Nucleus accumbens (tissue), 56 donors: Measurements from ENCODE around the gene PLEKHG7.
"Not testable (repeated sequence)": the region's sequence is repeated elsewhere in the genome, so short reads cannot be mapped to it uniquely, and the experiment has no call there.

ENCODE experiments used
- DNase-seq, 56 donors: peaks; one replicate each; lab custom pipeline; 2025; lab: John Stamatoyannopoulos, UW

PLEKHG7 gene, protein sequence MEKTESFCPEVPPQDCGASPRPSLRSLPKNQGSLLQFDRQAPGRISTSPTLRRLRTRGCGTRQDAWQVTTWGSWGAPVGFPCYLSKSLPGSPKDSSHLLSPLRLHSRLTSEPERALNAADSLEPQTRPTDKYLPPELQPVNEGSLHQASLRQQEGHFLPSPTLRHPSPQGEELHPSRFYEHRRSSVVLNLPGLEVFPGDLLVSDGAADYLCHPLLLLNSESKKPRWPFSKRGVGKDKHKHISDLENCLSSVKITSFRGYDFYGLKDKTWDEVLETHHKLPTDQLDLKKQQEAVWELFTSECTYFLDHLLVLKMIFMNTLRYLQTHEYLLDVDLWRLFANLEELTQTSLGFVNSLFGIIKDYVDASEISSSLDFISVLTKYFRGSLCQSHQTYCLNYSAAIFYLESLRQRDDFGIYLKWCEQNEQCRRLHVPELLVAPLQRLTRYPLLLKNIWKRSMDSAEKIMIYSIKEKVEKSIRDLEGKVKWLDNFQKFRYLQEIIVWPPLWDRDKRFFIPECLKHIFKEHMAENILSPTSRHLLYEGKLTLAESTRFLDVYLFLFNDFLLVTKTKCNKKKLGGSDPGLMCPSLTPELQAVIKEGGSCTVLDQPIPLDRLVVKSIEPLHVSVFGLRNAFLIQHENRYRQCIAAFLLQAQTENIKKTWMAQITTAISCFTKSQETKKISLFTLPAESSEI

DNA sequence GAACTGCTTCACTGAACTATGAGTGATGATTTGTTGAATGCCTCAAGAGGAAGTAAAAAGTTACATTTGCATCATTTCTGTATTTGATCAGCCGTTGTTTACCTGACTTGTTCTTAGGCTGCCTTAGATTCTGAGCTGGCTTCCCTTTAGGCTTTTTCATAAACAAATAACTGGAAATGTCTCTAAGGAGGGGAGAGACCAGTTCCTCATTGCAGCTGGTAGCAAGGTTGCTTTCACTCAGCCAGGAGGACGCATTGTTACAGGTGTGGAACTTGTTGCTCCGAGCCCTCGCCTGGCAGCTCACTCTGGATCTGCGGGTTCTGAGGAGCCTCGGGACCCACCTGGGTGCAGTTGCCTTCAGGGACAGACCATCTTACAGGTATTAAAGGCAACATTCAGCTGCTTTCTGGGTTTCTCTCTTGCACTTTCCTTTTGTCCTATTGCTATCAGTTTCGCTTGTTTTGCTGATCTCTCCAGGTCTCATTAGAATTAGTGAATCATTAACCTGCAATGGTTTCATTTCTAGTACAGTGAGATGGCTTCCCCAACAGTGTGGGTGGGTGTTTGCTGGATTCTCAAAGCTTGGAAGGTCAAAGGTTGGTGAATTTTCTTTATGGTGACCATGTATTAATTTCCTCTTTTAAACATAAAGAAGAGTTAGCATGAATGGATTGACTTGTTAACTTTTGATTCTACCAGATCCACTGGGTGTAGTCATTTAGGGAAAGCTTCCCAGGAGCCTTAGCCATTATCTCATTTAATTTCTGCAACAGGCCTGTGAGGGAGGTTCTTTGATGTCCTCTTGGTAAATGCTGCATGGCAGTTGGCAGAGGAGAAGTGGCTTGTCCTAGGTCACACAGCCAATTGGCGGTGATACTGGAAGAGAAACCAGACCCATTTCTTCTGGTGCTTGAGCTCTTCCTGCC is at the start of gene PLEKHG7:
TSS of gene PLEKHG7 (plus strand) at position 236 of the 926 bp plus-strand sequence. CDS start 3,643 bp downstream, outside the sequence.
- no peak for DNase-seq

GRCh38 chr12:92654256-92654655 is 48.5 kb upstream of the PLEKHG7 start:
- DNase-seq = not testable (repeated sequence)

DNA sequence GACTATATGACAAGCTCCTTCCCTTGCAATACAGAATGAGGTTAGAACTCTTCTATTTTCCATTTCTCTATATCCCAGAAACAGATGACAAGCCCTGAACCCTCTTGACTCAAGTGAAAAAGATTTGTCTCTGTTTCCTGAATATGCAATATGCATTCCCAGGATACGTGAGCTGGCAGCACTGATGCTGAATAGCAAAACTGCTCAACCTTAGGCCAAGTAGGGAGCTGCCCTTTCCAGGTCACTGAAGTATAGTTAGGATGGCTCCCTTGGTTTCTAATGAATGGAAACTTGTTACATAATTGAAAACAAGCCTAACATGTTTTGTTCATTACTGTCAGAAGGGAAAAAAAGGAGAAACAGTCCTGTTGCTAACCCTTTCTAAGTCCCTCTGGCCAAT is 47.9 kb upstream of the PLEKHG7 start:
- no peak for DNase-seq

DNA sequence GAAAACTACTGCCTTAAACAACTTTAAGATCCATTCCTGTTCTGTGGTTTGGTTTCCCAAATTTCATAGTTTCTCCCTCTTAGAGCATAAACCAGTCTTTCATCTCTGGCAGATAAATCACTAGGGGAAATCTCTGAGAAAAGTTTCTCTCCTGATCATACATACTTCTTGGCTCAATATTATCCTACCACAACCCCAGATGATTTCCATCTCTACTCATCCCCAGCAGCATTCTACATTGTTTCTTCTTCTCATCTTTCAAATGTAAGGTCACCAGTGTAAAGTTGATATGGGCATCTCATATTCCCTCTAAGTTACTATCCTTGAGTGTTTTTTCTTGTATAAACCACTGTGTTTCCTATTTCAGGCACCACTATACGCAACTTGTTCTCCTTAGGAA is 45.9 kb upstream of the PLEKHG7 start:
- DNase-seq = no peak

DNA sequence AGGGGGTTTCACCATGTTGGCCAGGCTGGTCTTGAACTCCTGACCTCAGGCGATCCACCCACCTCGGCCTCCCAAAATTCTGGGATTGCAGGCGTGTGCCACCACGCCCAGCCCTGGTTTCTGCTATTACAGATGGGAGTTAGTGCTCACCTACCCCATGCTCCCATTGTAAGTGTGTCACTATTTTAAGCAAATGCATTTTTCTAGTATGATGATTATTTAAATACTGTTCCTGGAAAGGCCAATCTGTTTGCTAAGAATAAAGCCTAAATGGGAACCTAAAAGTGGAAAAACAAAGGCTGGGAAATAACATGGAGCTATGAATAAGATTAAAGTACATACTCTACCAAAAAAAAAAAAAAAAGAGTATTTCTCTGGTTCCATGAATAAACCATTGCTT is 45.0 kb upstream of the PLEKHG7 start:
- no peak for DNase-seq

GRCh38 chr12:92658611-92659010 is 44.2 kb upstream of the PLEKHG7 start:
- DNase-seq = no peak

GRCh38 chr12:92661269-92661668 is 41.5 kb upstream of the PLEKHG7 start:
- no peak for DNase-seq

DNA sequence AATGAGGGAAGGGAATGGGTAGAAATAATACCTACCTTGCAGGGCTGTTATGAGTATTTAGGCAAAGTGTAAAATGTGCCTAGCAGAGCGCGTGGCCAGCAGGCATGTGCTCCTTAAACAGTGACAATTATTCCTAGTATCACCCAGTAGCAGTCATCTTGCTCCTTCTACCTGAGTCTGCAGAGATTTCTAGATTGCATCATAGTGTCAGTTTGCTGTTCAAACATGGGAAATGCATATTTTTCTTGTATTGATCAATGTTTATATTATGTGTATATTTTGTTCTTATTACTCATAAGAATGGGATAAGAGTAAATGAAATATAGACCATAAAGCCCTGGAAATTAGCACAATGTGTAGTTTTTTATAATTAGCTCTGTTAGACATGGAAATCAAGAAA is 37.3 kb upstream of the PLEKHG7 start:
- DNase-seq = no peak

- DNase-seq = no peak
These were observed 34.0 kb upstream of the PLEKHG7 start for GRCh38 chr12:92668739-92669138.

- DNase-seq = not testable (repeated sequence)
These were observed 31.3 kb upstream of the PLEKHG7 start for GRCh38 chr12:92671524-92671923.

DNA sequence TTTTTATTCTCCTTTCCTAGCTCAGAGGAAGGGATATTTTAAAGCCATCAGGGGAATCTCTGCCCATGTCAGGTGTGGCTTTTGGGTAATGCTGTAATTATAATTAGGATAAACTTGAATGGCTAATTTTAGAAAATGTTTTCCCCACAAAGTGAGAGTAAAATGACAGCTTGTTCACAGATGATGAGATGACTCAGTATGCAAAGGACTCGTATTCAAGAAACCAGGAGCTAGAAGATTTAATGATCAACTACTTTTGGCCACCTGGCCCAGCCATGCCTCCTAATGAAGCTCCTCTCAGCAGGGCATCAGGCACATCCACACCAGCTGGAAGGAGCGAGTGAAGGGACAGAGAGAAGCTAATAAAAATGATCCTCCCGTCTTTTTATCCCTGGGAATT is 29.0 kb upstream of the PLEKHG7 start:
- no peak for DNase-seq

DNA sequence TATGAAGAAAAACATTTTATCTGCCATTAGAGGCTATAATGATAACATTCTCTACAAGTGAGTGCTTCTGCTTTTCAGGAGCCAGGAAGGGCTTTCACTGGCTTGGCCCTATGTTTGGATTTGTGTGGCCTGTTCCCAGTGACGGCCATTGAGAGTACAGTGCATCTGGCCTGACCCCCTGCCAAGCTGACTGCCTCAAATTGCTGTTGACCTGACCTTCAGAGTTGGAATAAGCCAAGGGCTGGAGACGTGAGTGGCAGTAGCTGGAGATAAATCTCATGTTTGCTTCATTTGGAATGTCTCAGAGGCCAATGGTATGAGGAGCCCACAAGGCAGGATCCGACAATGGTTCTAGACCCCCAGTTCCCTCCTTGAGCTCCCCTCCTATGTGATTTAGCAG is 28.3 kb upstream of the PLEKHG7 start:
- DNase-seq = no peak

DNA sequence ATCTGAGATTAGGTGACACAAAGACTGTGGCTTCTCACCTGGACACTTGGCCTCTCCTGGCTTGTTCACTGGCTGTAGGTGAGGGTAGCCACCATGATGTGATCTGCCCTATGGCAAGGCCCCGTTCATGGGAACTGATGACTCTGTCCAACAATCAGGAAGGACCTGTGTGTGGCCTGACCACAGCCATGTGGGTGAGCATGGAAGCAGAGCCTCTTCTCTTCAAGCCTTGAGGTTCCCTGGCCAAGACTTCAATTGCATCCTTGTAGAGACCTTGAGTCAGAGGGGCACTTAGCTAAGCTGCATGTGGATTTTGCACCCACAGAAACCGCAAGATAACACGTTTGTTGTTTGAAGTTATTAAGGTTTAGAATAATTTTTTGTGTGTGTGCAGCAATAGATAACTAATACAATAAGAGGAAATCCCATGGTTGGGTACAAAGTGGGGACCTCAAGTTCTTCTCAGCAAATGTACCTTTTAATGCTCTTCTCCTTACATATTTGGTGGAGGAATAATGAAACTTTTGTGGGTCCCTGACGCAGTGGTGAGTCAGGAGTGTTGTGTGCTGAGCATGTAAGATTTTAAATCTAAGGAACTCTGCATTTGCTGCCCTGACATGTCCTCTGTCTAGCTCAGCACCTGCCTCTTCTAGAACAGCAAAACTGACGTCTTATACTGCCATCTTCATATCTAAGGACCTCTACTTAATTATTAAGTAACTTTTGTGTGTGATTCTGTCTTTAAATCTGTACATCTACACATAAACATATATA is 27.5 kb upstream of the PLEKHG7 start:
- no peak for DNase-seq

DNA sequence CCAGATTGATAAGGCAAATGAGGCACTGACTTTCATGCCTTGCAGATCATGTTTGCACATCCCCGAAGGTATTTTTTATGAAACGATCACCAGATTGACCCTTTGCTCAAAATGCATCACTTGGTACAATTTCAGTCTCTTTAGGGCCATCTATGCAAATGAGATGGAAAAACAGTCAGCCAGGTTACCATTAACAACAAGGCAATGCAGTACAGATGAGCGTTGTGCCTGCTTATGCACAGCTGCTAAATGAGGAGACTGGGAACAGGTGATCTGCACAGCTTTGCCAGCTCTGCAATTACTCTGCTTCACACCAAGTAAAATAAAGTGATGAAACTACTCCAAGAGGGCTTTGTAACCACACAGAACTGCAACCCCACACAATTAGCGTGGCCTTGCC is 26.1 kb upstream of the PLEKHG7 start:
- DNase-seq = peak in 1 of 56 donors; percentile 5

DNA sequence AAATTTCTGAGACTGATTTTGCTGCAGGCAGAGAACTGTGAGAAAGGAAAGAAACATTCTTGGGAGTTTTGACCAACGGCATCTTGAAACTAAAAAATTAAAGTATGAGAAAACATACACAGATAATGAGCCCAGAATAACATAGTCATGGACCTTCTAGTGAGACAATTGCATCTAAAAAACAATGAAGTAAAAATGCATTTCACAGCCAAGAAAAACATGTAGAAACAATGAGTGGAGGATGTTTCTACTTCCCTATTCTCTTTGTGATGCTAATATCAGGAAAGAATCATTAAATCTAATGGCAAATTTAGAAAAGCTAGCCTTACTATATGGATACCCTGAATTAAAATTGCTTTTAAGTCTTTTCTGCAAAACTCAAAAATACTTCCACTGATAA is 12.2 kb upstream of the PLEKHG7 start:
- DNase-seq = no peak

DNA sequence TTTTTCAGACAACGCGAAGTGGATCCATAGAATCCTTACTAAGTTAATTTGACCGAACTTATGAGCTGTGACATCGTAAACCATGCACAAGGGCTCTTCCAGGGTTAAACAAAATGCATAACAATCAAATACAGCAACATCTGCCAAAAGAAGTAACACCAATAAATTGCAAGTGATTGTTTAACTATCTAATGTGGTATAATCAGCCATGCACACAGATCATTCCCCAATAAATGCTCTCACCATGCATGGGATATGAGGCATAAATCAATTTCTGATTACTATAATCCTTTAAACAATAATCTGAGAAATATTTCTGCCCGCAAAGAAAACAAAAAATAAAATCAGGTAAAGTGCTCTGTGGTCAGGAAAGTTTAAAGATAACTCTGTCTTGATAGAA is 7.7 kb upstream of the PLEKHG7 start:
- no peak for DNase-seq

- DNase-seq = no peak
These were observed 7.2 kb upstream of the PLEKHG7 start for GRCh38 chr12:92695577-92695976.

GRCh38 chr12:92696216-92696615 is 6.6 kb upstream of the PLEKHG7 start:
- DNase-seq = peak in 1 of 56 donors; percentile 2

- no peak for DNase-seq
These were observed 4.3 kb upstream of the PLEKHG7 start for GRCh38 chr12:92698474-92698873.

GRCh38 chr12:92701441-92701840 is 1.3 kb upstream of the PLEKHG7 start:
- DNase-seq = no peak
